ENCODE data around the gene CD4. TPM values are rescaled to one million over a fixed set of nuclear protein-coding genes. Genes with fewer than 3 reads are reported as not detected.

The CD4 gene
- total RNA-seq, 1 experiment from 2014 or later: not detected

DNA sequence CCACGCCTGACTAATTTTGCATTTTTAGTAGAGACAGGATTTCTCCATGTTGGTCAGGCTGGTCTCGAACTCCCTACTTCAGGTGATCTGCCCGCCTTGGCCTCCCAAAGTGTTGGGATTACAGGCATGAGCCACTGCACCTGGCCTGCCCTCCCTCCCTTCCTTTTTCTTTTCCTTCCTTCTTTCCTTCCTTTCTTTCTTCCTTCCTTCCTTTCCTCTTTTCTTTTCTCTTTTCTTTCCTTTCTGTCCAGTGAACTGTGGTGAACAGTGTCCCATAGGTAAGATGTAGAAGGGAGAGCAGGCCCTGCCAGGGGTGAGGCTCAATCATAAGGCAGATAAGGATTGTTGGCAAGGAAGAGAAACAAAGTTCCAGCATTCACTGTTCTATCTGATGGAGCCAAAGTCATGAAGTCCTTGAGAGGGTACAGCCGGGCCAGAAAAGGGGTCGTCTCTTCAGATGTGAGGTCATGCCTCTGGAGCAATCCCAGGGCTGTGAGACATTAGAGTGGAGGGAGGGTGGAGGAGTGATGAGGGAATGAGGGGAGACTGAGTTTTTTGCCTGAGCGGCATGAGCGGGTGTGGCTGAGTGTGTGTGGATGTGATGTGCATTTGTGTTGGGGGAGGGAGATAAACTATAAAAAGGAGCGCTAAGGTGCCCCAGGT is 32.2 kb upstream of the CD4 start:
- CTCF ChIA-PET: interaction anchor here (0.5 to 0.8 kb wide), 2 partner anchors 10 kb away, joined by 3 to 7 read pairs; no protein-coding TSS in a partner anchor
- Histone ChIP-seq H3K4me1 (peaks cover 19% of the 10 kb centered on the region), H3K9me3 (no peaks in the 10 kb centered on the region), H3K27me3 (replicated peaks; ENCODE audit: control insufficient read depth, insufficient read depth, low read length) (no peaks in the 10 kb centered on the region), H3K36me3 (ENCODE audit: control insufficient read depth, insufficient read depth, low read length) (no peaks in the 10 kb centered on the region), H3K4me3 (ENCODE audit: low read depth, low read length) (no peak overlapping the region)
- no peak overlapping the region for H3K27ac Mint-ChIP-seq (ENCODE audit: unreplicated experiment)
- intact Hi-C loops (cut with micrococcal nuclease; ENCODE audit: unreplicated experiment): no loop called here
- BruUV-seq (replicated peaks): no TSS peak
- no peaks in the 10 kb centered on the region for H3K27me3 Mint-ChIP-seq (ENCODE audit: insufficient read depth, unreplicated experiment)
- no peak overlapping the region for H3K4me3 Mint-ChIP-seq (ENCODE audit: unreplicated experiment)
- TF ChIP-seq, protein P1, sequence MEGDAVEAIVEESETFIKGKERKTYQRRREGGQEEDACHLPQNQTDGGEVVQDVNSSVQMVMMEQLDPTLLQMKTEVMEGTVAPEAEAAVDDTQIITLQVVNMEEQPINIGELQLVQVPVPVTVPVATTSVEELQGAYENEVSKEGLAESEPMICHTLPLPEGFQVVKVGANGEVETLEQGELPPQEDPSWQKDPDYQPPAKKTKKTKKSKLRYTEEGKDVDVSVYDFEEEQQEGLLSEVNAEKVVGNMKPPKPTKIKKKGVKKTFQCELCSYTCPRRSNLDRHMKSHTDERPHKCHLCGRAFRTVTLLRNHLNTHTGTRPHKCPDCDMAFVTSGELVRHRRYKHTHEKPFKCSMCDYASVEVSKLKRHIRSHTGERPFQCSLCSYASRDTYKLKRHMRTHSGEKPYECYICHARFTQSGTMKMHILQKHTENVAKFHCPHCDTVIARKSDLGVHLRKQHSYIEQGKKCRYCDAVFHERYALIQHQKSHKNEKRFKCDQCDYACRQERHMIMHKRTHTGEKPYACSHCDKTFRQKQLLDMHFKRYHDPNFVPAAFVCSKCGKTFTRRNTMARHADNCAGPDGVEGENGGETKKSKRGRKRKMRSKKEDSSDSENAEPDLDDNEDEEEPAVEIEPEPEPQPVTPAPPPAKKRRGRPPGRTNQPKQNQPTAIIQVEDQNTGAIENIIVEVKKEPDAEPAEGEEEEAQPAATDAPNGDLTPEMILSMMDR (IDR thresholded peaks at IDR 0.05; ENCODE audit: insufficient read depth in 1 of 2, low read depth in 1 of 2, low read length in 1 of 2, severe bottlenecking in 1 of 2, unreplicated experiment in 1 of 2): no peak
- H3K4me1 Mint-ChIP-seq (ENCODE audit: low read depth, unreplicated experiment): peaks cover 30% of the 10 kb centered on the region
- no peak for DNase-seq
- POLR2A ChIA-PET: no interaction called here
- no peaks in the 10 kb centered on the region for H3K9me3 Mint-ChIP-seq (ENCODE audit: unreplicated experiment)
- peaks cover 22% of the 10 kb centered on the region for H3K36me3 Mint-ChIP-seq (ENCODE audit: insufficient read depth, unreplicated experiment)

DNA sequence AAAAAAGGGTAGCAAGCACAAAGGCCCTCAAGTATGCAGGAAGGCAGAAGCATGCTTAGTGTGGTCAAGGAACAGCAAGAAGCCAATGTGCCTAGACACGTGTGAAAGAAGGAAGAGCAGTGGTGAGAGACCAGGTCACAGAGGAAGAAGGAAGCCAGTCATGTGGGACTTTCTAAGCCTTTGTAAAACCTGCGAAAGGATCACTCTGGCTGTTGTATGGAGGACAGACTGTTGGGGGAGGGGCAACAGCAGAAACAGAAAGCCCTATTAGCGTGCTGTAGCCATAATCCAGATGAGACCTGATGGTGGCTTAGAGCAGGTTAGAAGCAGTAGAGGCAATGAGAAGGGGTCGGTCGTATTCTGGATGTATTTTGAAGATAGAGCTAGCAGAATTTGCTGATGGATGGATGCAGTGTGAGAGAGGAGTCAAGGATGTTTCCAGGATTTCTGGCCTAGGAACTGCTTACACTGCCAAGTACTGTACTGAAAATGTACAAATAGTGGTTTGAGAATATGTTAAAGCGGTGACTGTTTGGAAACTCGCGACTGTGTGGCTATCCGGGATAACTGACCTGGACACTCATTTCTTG is 30.7 kb upstream of the CD4 start:
- intact Hi-C loops (cut with micrococcal nuclease; ENCODE audit: unreplicated experiment): no loop called here
- Histone ChIP-seq H3K4me1 (peaks cover 26% of the 10 kb centered on the region), H3K9me3 (no peaks in the 10 kb centered on the region), H3K4me3 (ENCODE audit: low read depth, low read length) (no peak overlapping the region), H3K36me3 (ENCODE audit: control insufficient read depth, insufficient read depth, low read length) (no peaks in the 10 kb centered on the region), H3K27me3 (replicated peaks; ENCODE audit: control insufficient read depth, insufficient read depth, low read length) (no peaks in the 10 kb centered on the region)
- DNase-seq: no peak
- no peaks in the 10 kb centered on the region for H3K9me3 Mint-ChIP-seq (ENCODE audit: unreplicated experiment)
- no peak overlapping the region for H3K27ac Mint-ChIP-seq (ENCODE audit: unreplicated experiment)
- H3K4me3 Mint-ChIP-seq (ENCODE audit: unreplicated experiment): no peak overlapping the region
- peaks cover 34% of the 10 kb centered on the region for H3K4me1 Mint-ChIP-seq (ENCODE audit: low read depth, unreplicated experiment)
- TF ChIP-seq, protein P1 (IDR thresholded peaks at IDR 0.05; ENCODE audit: insufficient read depth in 1 of 2, low read depth in 1 of 2, low read length in 1 of 2, severe bottlenecking in 1 of 2, unreplicated experiment in 1 of 2): no peak
- ChIA-PET CTCF (no interaction called here), POLR2A (no interaction called here)
- H3K36me3 Mint-ChIP-seq (ENCODE audit: insufficient read depth, unreplicated experiment): peaks cover 7% of the 10 kb centered on the region
- H3K27me3 Mint-ChIP-seq (ENCODE audit: insufficient read depth, unreplicated experiment): no peaks in the 10 kb centered on the region
- BruUV-seq (replicated peaks): no TSS peak

DNA sequence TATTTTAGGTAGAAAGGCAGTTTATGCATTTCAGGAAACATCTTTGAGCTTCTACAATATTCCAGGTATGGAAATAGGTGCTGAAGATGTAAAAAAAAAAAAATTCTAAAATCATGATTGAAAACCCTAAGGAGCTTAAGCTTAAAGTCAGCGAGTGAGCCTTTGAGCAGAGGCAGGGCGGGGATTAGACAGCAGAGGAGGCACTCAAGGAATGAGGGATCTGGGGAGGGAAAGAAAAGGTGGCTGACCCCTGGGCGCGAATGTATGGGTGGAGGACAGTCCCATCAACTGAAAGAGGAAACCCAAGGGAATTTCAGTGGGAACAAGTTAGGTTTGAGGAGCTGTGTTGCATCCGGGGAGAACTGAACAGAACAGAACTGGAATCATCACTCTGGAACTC is 29.6 kb upstream of the CD4 start:
- DNase-seq: no peak
- Mint-ChIP-seq H3K27ac (ENCODE audit: unreplicated experiment) (no peak overlapping the region), H3K9me3 (ENCODE audit: unreplicated experiment) (no peaks in the 10 kb centered on the region), H3K36me3 (ENCODE audit: insufficient read depth, unreplicated experiment) (peaks cover 11% of the 10 kb centered on the region), H3K4me1 (ENCODE audit: low read depth, unreplicated experiment) (peaks cover 33% of the 10 kb centered on the region), H3K4me3 (ENCODE audit: unreplicated experiment) (no peak overlapping the region), H3K27me3 (ENCODE audit: insufficient read depth, unreplicated experiment) (no peaks in the 10 kb centered on the region)
- intact Hi-C loops (cut with micrococcal nuclease; ENCODE audit: unreplicated experiment): no loop called here
- CTCF ChIA-PET: interaction anchor here (0.5 to 1.0 kb wide), 4 partner anchors 65 to 169 kb away, joined by 3 to 5 read pairs (median 3); no protein-coding TSS in a partner anchor
- no TSS peak for BruUV-seq (replicated peaks)
- Histone ChIP-seq H3K4me3 (ENCODE audit: low read depth, low read length) (no peak overlapping the region), H3K27me3 (replicated peaks; ENCODE audit: control insufficient read depth, insufficient read depth, low read length) (no peaks in the 10 kb centered on the region), H3K4me1 (peaks cover 30% of the 10 kb centered on the region), H3K36me3 (ENCODE audit: control insufficient read depth, insufficient read depth, low read length) (no peaks in the 10 kb centered on the region), H3K9me3 (no peaks in the 10 kb centered on the region)
- POLR2A ChIA-PET: interaction anchor here (0.7 kb wide), 1 partner anchor 36 kb away, joined by 3 read pairs; the partner anchor contains the start of gene COPS7A
- TF ChIP-seq, protein P1 (IDR thresholded peaks at IDR 0.05; ENCODE audit: insufficient read depth in 1 of 2, low read depth in 1 of 2, low read length in 1 of 2, severe bottlenecking in 1 of 2, unreplicated experiment in 1 of 2): no peak
